ENCODE data around the gene NIT2.
"Not testable (repeated sequence)": the region's sequence is repeated elsewhere in the genome, so short reads cannot be mapped to it uniquely, and the experiment has no call there.

The NIT2 gene, protein sequence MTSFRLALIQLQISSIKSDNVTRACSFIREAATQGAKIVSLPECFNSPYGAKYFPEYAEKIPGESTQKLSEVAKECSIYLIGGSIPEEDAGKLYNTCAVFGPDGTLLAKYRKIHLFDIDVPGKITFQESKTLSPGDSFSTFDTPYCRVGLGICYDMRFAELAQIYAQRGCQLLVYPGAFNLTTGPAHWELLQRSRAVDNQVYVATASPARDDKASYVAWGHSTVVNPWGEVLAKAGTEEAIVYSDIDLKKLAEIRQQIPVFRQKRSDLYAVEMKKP

DNA sequence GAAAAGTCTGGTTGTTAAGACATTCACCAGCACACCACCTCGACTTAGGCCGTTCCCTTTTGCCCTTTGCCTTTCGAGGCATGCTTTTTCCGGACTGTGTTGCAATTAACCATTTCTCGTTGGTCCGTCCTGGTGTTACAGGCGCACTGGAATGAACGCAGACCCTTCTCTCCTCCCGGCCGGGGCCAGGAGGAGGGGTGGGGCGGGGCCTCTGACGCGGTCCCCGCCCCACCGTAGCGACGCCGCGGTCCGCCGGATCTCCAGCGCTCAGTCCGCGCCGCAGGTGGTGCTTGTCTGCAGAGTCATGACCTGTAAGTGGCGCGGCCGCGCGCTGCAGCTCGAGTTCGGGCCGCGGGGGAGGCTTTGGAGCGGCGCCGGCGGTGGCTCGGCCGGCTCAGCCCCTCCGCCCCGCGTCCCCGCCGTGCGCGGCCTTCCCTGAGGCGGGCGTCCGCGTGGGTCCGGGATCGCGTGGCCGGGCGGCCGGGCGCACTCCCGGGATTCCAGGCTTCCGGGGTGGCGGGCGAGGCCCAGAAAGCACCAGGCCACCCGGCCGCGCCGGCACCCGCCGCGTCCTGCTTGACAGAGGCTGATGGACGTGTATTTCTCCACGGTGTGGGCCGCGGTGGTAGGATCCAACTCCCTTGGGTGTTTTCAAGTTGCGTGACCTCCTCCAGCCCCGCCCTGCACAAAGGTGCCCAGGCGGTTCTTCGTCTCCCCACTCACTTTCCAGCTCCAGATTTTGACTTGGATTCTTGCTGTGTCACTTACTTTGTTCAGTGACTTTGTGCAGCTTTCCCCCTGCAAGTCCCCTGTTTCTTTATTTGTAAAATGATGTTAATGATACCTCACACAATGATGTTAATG lies at the start of gene NIT2:
NIT2 (plus strand) TSS at position 270 of the 864 bp plus-strand sequence; CDS start at position 305, 35 bp downstream.
- peak; percentile 16 for DNase-seq

DNA sequence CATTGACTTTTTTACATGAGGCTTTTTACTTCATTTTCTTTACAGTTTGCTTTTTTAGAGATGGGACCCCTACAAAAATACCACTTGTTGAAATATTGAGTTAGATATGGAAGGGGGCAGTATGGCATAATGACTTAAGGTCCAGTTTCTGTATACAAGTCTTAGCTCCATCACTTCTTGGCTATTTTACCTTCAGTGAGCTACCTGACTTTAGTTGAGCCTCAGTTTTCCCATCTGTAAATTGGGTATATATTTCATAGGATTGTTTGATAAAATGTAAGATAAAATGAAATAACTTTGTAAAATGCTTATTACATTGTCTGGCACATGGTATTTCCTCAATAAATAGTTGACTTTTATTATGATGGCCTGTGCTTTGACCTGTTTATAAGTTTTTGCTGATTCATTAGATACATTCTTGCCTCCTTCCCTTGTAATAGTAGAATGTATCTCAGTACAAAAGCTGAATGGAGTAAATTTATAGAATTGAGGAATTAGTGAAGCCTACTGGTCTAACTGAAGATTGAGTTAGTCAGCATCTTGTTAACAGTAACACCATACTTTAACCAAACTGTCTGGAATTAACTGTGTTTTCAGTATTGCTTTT lies 46.2 kb upstream of the NIT2 start:
- no peak for DNase-seq

DNA sequence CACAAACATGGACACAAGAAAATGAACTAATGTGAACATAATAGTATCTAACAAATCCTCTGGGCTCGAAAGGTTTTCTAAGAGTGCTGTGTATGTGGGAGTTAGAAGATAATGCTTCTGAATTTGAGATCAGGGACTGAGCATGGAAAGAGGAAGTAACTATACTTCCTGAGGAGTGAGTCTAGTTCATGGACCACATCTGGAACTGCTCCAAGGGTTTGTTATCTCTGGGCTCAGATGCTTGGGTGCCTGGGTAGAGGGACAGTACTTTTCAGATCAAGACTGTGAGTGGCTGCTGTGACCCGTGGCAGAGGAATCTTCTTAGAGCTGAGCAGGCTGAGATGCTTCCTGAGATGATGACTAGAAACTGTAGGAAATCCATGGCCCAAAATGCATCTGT lies 45.2 kb upstream of the NIT2 start:
- peak; percentile 30 for DNase-seq

DNA sequence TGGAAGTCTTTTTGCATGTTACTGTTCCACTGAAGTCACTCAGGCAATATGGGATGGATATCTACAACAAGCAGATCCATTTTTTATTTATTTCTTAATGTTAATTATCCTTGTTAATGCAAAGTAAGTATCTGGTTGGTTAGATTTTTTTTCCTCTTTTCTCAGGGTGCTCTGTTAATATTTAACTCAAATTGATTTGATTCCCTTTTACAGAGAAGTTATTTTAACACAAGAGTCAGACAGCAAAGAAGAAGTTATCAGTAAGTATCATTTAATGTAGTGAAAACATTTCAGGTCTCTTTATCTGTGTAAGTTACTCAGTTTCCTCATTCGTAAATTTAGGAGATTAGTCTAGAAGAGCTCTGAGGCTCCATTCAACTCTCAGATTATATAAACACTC lies 39.5 kb upstream of the NIT2 start:
- DNase-seq = no peak

DNA sequence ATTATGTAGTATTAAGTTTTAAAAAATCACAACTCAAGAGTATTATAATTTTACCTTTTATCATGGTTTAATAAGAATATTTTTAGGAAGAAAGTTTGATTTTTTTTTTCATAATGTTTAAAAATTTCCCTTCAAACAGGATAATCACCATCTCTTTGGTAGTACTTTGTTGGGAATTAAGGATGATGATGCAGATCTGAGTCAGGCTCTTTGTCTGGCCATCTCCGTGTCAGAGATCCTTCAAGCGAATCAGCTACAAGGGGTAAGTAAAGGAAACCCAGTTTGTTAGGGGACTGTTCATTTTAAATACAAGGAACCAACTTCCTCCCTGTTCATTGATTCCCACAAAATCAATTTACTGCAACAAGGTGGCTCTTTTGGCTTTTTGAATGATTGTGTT lies 36.8 kb upstream of the NIT2 start:
- DNase-seq = no peak

GRCh38 chr3:100299016-100299415 lies 35.5 kb upstream of the NIT2 start:
- DNase-seq = no peak

DNA sequence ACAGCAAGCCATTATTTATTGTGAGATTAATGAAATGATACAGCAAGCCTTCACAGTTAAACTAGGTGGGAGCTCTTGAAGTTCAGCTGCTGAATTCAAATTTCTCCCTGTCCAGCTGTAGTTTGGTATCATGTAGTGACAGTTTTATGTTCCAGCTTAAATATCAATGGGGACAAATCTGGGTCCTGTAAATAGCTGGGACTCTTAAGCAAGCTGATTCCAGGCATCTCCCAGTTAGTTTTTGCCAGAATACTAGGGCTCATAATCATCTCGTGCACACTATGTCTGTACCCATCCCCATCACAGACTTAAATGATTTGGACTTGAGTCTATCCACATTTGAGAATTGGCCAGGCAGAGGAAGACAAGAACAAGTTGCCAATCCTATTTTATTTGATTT lies 27.9 kb upstream of the NIT2 start:
- no peak for DNase-seq

- no peak for DNase-seq
Observed at GRCh38 chr3:100310355-100310965, 24.1 kb upstream of the NIT2 start.

- no peak for DNase-seq
Observed at GRCh38 chr3:100311011-100311410, 23.5 kb upstream of the NIT2 start.

DNA sequence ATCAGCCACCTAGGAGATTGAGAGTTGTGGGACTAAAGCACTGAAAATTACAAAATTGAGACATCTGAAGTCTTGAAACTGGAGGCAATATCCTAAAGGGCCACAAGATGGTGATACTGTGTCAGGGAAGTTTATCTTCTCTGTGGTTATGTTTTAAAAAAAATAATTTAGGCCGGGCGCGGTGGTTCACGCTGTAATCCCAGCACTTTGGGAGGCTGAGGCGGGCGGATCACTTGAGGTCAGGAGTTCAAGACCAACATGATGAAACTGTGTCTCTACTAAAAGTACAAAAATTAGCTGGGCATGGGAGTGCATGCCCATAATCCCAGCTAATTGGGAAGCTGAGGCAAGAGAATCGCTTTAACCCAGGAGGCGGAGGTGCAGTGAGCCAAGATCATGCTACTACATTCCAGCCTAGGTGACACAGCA lies 17.9 kb upstream of the NIT2 start:
- peak; percentile 23 for DNase-seq

- no peak for DNase-seq
Observed at GRCh38 chr3:100317912-100318311, 16.6 kb upstream of the NIT2 start.

DNA sequence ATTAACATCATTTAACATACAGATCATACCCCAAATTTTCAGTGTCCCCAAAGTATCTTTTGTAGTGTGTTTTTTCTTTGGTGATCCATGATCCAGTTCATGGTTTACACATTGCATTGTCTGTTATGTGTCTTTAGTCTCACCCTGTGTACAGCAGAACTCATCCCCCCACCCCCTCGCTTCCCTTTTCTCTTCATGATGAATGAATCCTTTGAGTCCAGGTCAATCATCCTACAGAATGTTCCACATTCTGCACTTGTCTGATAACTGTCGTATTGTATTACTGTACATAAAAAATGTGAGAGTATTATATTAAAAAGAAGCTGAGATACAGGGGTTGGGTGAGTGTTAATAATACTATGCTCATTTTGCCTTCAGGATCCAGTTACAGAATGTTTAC lies 14.6 kb upstream of the NIT2 start:
- no peak for DNase-seq

DNA sequence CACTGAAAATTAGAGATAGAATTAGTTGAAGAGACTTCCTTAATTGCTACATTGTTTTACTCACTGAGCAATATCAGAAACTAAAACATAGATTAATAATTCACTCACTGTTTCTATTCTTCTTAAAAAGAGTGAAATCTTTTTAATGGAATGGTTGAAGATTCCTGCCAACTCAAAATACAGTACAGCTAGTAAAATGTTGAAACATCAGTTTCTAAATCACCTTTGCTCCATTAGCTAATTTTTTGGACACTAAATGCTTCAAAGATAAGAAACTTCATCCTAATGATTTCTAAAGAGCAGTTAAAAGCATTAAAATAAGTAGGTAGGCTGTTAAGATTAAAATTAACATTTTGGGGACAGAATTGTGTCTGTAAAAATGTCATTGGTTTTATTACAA lies 10.5 kb upstream of the NIT2 start:
- DNase-seq = no peak

DNA sequence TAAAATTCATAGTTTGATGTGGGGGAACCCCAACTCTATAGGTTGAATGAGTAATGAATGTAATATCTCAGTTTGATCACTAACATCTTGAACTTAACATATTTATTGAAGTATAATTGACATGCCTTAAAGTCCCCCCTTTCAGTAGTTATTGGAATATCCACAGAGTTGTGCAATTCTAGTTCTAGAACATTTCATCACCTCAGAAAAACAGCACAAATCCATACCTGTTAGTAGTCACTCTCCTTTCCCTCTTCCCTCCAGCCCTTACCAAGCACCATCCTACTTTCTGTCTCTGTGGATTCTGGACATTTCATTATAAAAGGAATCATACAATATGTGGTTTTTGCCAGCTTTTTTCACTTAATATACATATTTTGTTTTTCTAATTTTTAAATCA lies 8.7 kb upstream of the NIT2 start:
- DNase-seq = no peak

- DNase-seq = not testable (repeated sequence)
Observed at GRCh38 chr3:100327377-100327776, 7.2 kb upstream of the NIT2 start.

- no peak for DNase-seq
Observed at GRCh38 chr3:100329800-100330489, 4.6 kb upstream of the NIT2 start.

- no peak for DNase-seq
Observed at GRCh38 chr3:100330651-100331050, 3.9 kb upstream of the NIT2 start.

DNA sequence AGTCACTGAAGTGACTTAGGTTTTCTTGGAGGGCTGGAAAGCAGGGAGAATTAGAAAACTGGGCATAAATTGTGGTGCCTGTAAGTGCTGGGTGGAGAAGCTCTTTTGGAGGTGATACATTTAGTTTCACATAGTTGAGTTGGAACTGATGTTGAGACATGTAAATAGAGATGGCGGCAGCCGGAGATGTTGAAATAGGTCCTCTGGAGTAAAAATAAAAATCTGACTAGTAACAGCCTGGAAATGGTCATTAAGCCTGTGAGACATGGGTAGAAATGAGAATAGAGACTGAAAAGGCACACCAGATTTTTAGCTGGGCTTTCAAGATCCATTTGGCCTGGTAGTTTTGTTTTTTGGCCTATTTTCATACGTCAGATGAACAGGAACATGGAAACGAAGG lies 2.9 kb upstream of the NIT2 start:
- no peak for DNase-seq

GRCh38 chr3:100333051-100333450 lies 1.5 kb upstream of the NIT2 start:
- no peak for DNase-seq

- DNase-seq = no peak
Observed at GRCh38 chr3:100333970-100334487, 528 bp upstream of the NIT2 start.

DNA sequence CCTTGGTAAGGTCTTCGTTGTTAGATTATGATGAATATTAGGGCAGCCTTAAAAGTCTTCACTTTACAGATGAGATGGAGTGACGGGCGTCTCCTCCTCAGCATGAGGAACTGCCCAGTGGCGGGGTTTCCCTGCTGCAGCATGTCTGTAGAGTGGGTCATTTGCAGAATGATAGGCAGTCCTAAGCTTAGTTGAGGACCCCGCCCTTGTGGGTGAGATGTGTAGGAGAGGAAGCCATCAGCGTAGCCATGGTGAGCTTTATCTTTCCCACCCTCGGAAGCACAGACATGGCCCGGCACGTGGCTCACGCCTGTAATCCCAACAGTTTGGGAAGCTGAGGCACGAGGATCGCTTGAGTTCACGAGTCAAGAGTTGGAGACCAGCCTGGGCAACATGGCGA lies 877 bp downstream of the NIT2 start:
- no peak for DNase-seq

- not testable (repeated sequence) for DNase-seq
Observed at GRCh38 chr3:100336229-100336628, 1.7 kb downstream of the NIT2 start.

DNA sequence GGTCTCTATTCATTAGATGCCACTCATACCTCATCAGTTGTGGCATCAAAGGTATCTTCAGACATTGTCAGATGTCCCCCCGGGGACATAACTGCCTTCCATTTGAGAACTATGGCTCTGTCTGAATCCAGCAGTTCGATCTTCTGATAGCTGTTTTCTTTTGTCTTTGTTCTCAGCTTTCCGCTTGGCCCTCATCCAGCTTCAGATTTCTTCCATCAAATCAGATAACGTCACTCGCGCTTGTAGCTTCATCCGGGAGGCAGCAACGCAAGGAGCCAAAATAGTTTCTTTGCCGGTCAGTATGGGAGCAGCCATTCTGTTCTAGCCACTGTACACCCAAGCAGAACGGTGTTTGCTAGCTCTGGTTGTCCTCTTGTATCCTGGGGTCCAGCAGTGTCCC lies 4.4 kb downstream of the NIT2 start:
- DNase-seq = no peak
